Measurements from ENCODE around the gene CCDC138.

Gene CCDC138

DNA sequence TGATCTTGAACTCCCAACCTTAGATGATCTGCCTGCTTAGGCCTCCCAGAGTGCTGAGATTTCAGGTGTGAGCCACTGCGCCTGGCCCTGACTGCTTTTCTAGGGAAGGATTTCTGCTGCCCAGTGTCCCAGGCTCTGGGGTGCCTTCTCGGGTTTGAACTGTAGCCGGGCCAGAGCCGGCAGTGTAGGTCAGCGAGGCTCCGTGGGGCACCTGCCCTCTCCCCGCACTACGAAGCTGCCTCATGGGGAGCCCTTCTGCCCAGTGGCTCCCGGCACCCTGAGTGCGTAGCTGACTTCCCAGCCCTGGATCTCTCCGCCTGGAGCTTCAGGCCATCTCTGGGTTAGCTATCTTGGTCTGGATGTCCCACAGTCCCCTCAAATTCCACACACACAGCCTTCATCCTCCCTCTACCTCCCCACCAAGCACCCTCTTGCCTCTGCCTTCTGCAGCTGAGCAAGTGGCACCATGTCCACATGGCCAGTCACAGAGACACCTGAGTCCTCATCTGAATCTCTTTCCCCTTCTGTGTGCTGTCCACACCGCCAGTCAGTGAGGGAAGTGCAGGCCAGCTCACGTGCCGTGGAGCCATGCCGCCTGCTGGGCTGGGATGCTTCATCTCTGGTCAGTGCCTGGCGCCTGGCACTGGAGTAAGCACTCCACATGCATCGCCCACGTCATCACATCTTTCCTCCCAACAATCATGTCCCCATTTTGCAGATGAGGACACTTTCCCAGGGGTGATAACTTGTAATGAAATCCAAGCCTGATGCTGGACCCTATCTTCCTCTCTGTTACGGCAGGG is 133.2 kb downstream of the CCDC138 start:
- H3K27ac ChIP-seq = no peak overlapping the region
- H3K9me3 ChIP-seq (ENCODE audit: low read depth, low read length) = no peaks in the 10 kb centered on the region
- no peak for TF ChIP-seq EZH2 (IDR thresholded peaks at IDR 0.05)
- TF ChIP-seq FOXP2 (optimal IDR thresholded peaks at IDR 0.05; ENCODE audit: control extremely low read depth, extremely low read length, insufficient read depth) = no peak
- no peak for TF ChIP-seq POLR2AphosphoS5 (IDR thresholded peaks at IDR 0.05; ENCODE audit: borderline replicate concordance, low read depth, low read length)
- H3K9ac ChIP-seq (ENCODE audit: insufficient read length) = no peak overlapping the region
- no peaks in the 10 kb centered on the region for H3K36me3 ChIP-seq (ENCODE audit: insufficient read depth, low read length)
- H3K4me3 ChIP-seq = no peak overlapping the region
- DNase-seq (ENCODE audit: low read depth, low spot score) = no peak

DNA sequence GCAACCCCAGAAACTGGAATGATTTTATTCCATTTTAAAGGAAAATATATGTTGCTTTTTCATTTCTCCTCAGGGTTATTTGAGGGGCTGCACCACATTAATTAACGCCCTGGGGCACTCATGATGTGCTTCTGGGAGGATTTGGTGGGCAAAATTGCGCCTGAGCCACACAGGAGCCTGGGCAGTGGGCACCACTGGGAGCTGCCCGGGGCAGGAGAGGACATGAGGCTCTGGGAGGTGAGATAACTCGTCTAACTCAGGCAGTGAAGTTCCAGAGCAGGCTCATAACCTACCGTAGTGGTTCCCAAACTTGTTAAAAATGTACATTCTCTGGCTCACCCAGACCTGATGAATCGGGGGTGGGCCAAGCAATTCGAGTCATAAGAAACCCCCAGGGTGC is 134.1 kb downstream of the CCDC138 start:
- no peaks in the 10 kb centered on the region for H3K9me3 ChIP-seq (ENCODE audit: low read depth, low read length)
- H3K9ac ChIP-seq (ENCODE audit: insufficient read length) = no peak overlapping the region
- no peak for DNase-seq (ENCODE audit: low read depth, low spot score)
- H3K4me3 ChIP-seq = no peak overlapping the region
- no peak overlapping the region for H3K27ac ChIP-seq
- TF ChIP-seq EZH2 (IDR thresholded peaks at IDR 0.05) (no peak), POLR2AphosphoS5 (IDR thresholded peaks at IDR 0.05; ENCODE audit: borderline replicate concordance, low read depth, low read length) (no peak), FOXP2 (optimal IDR thresholded peaks at IDR 0.05; ENCODE audit: control extremely low read depth, extremely low read length, insufficient read depth) (no peak)
- H3K36me3 ChIP-seq (ENCODE audit: insufficient read depth, low read length) = no peaks in the 10 kb centered on the region

GRCh38 chr2:108921096-108922030 is 134.8 kb downstream of the CCDC138 start:
- TF ChIP-seq EZH2 (IDR thresholded peaks at IDR 0.05) = no peak
- TF ChIP-seq FOXP2 (optimal IDR thresholded peaks at IDR 0.05; ENCODE audit: control extremely low read depth, extremely low read length, insufficient read depth) = no peak
- no peak for TF ChIP-seq POLR2AphosphoS5 (IDR thresholded peaks at IDR 0.05; ENCODE audit: borderline replicate concordance, low read depth, low read length)
- Histone ChIP-seq H3K4me3 (no peak overlapping the region), H3K9ac (ENCODE audit: insufficient read length) (no peak overlapping the region), H3K9me3 (ENCODE audit: low read depth, low read length) (no peaks in the 10 kb centered on the region), H3K36me3 (ENCODE audit: insufficient read depth, low read length) (no peaks in the 10 kb centered on the region), H3K27ac (no peak overlapping the region)
- DNase-seq (ENCODE audit: low read depth, low spot score) = no peak

DNA sequence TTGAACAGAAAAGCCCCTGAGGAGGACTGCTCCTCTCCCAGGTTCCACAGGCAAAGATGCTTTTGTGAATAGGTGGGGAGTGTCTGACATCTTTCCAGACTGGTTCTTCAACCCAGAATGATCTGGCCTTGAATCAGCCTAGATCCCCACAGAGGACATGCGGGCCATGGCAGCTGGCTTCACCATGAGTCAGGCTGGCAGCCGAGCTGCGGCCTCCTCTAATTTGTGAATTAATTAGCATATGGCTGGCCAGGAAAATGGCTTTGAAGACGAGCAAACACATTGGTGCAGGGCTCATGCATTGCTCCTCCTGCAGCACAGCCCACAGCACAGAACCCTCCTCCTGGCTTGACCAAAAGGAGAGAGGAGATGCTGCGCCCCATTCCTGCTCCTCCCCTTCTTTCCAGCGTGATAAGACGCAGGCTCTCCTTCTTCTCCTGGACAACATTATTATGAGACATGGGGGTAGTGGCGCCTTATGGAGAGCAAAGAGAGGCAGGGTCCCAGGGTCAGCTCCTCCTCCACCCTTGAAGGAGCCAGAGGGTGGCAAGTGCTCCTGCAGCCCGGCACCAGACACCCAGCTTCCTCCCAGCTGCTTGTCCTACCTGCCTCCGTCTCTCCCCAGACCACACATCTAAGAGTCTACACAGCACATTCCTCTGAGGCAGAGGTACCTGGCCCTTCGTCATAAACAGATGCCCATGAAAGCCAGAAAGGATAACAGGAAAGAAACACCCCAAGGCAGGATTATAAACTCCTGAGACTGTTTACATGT is 135.8 kb downstream of the CCDC138 start:
- H3K9ac ChIP-seq (ENCODE audit: insufficient read length) = no peak overlapping the region
- H3K36me3 ChIP-seq (ENCODE audit: insufficient read depth, low read length) = no peaks in the 10 kb centered on the region
- TF ChIP-seq FOXP2 (optimal IDR thresholded peaks at IDR 0.05; ENCODE audit: control extremely low read depth, extremely low read length, insufficient read depth) = no peak
- no peak for TF ChIP-seq POLR2AphosphoS5 (IDR thresholded peaks at IDR 0.05; ENCODE audit: borderline replicate concordance, low read depth, low read length)
- TF ChIP-seq EZH2 (IDR thresholded peaks at IDR 0.05) = no peak
- no peaks in the 10 kb centered on the region for H3K9me3 ChIP-seq (ENCODE audit: low read depth, low read length)
- DNase-seq (ENCODE audit: low read depth, low spot score) = no peak
- no peak overlapping the region for H3K4me3 ChIP-seq
- no peak overlapping the region for H3K27ac ChIP-seq

GRCh38 chr2:108923019-108923700 is 136.6 kb downstream of the CCDC138 start:
- Histone ChIP-seq H3K27ac (no peak overlapping the region), H3K9me3 (ENCODE audit: low read depth, low read length) (no peaks in the 10 kb centered on the region), H3K36me3 (ENCODE audit: insufficient read depth, low read length) (no peaks in the 10 kb centered on the region), H3K4me3 (no peak overlapping the region), H3K9ac (ENCODE audit: insufficient read length) (no peak overlapping the region)
- no peak for DNase-seq (ENCODE audit: low read depth, low spot score)
- TF ChIP-seq POLR2AphosphoS5 (IDR thresholded peaks at IDR 0.05; ENCODE audit: borderline replicate concordance, low read depth, low read length) = no peak
- TF ChIP-seq EZH2 (IDR thresholded peaks at IDR 0.05) = no peak
- TF ChIP-seq FOXP2 (optimal IDR thresholded peaks at IDR 0.05; ENCODE audit: control extremely low read depth, extremely low read length, insufficient read depth) = no peak

DNA sequence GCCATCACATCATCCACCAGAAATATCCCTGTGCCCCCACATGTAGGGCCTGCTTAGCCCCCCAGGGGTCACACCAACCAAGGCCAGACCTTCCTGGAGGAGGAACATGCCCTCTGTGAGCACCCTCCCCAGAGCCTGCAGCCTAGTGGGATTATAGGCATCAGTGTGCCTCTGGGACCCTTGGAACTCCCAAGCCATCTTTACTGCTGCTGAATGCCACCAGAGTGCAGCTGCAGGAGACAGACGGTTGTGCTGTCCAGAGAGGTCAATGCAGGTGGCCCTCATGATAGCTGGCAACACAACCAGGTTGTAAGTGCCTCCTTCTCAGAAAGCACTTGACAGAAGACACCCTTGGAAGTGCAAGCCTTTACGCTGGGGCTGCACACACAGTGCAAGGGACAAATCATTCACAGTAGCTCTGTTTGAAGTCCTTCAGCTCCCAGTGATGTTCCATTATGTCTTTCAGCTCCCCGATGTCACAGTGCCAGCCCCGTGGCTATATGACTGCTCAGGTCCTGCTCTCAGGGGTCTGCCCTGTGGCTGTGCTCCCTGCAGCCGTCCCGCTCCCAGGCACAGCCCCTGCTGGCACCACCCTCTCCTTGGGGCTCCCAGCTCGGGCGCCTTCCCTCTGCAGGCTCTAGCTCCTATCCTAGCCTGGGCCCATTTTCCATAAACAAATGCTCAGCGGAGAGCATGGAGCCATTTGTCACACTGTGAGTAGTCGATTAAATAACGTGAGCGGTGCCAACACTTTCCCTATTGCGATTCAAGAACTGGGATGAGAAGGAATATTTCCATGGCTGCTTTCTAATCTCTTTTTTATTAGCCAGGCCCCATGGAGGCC is 137.4 kb downstream of the CCDC138 start:
- no peak overlapping the region for H3K4me3 ChIP-seq
- no peaks in the 10 kb centered on the region for H3K9me3 ChIP-seq (ENCODE audit: low read depth, low read length)
- no peaks in the 10 kb centered on the region for H3K36me3 ChIP-seq (ENCODE audit: insufficient read depth, low read length)
- no peak for DNase-seq (ENCODE audit: low read depth, low spot score)
- H3K9ac ChIP-seq (ENCODE audit: insufficient read length) = no peak overlapping the region
- H3K27ac ChIP-seq = no peak overlapping the region
- TF ChIP-seq POLR2AphosphoS5 (IDR thresholded peaks at IDR 0.05; ENCODE audit: borderline replicate concordance, low read depth, low read length) (no peak), EZH2 (IDR thresholded peaks at IDR 0.05) (no peak), FOXP2 (optimal IDR thresholded peaks at IDR 0.05; ENCODE audit: control extremely low read depth, extremely low read length, insufficient read depth) (no peak)

All from SK-N-MC (cell line).